ENCODE measurements around the gene MON1A. TPM values are rescaled to one million over a fixed set of nuclear protein-coding genes. Genes with fewer than 3 reads are reported as not detected.

MON1A gene
- total RNA-seq, 2 donors from 2014 or later = 7.8 to 12.0 TPM

GRCh38 chr3:49864505-49864904 lies 65.1 kb downstream of the MON1A start:
- H3K4me1 ChIP-seq (replicated peaks) = no peaks in the 10 kb centered on the region
- H3K36me3 ChIP-seq = no peaks in the 10 kb centered on the region
- H3K9me3 ChIP-seq = no peaks in the 10 kb centered on the region
- intact Hi-C loops (cut with DNase I) = no loop called here
- no peak overlapping the region for H3K27ac ChIP-seq
- 37% methylated on average over 2 of the region's 5 CpGs for WGBS
- H3K4me3 ChIP-seq = no peak overlapping the region
- no peak for DNase-seq (ENCODE audit: low spot score)
- no peak for TF ChIP-seq POLR2AphosphoS5 (IDR thresholded peaks at IDR 0.05)
- peaks cover 4% of the 10 kb centered on the region for H3K27me3 ChIP-seq (replicated peaks; ENCODE audit: insufficient read depth)

GRCh38 chr3:49859576-49860305 lies 69.9 kb downstream of the MON1A start:
- Histone ChIP-seq H3K9me3 (no peaks in the 10 kb centered on the region), H3K27ac (no peak overlapping the region), H3K4me3 (no peak overlapping the region), H3K36me3 (no peaks in the 10 kb centered on the region), H3K27me3 (replicated peaks; ENCODE audit: insufficient read depth) (no peaks in the 10 kb centered on the region), H3K4me1 (replicated peaks) (no peaks in the 10 kb centered on the region)
- intact Hi-C loops (cut with DNase I) = loop anchor here (5.0 kb wide), 1 partner anchor 48 kb away; no protein-coding TSS in a partner anchor
- no peak for TF ChIP-seq POLR2A (IDR thresholded peaks at IDR 0.05)
- no peak for TF ChIP-seq POLR2AphosphoS5 (IDR thresholded peaks at IDR 0.05)
- no peak for TF ChIP-seq CTCF (IDR thresholded peaks at IDR 0.05)
- DNase-seq (ENCODE audit: low spot score) = no peak
- WGBS = 87% methylated on average over 8 of the region's 12 CpGs

Small RNAs within 50 kb of the gene (small RNA-seq; reads per million reads assigned to genes)
- gene RN7SL217P = 0 reads per million in 2 donors

Other genes with a start within 250 kb of the MON1A start
- gene MST1, start 240.3 kb downstream of the MON1A start, total RNA-seq = 10 to 100 TPM; 10.2 to 32.2 TPM
- gene RNF123, start 240.3 kb downstream of the MON1A start, total RNA-seq = 10 to 100 TPM; 24.9 to 58.3 TPM
- 10 to 100 TPM in 1 of 2 donors, 1 to 10 TPM in 1; 1.4 to 12.4 TPM for gene AMIGO3, start 210.1 kb downstream of the MON1A start, total RNA-seq
- gene GMPPB, start 205.9 kb downstream of the MON1A start, total RNA-seq = 10 to 100 TPM; 28.8 to 60.1 TPM
- gene IP6K1, start 143.3 kb downstream of the MON1A start, total RNA-seq = 100 to 1,000 TPM in 1 of 2 donors, 10 to 100 TPM in 1; 46.5 to 119 TPM
- gene CDHR4, start 129.9 kb downstream of the MON1A start, total RNA-seq = not detected
- 1 to 10 TPM; 4.0 to 8.1 TPM for gene INKA1, start 126.5 kb downstream of the MON1A start, total RNA-seq
- gene UBA7, start 115.9 kb downstream of the MON1A start, total RNA-seq = 10 to 100 TPM; 50.5 to 96.9 TPM
- gene TRAIP, start 73.2 kb downstream of the MON1A start, total RNA-seq = 1 to 10 TPM; 2.8 to 7.7 TPM
- under 1 TPM in 1 of 2 donors, not detected in 1; 0.97 TPM for gene CAMKV, start 59.9 kb downstream of the MON1A start, total RNA-seq
- 1 to 10 TPM; 1.5 to 5.5 TPM for gene MST1R, start 25.9 kb downstream of the MON1A start, total RNA-seq
- gene RBM6, start 10.3 kb upstream of the MON1A start, total RNA-seq = 100 to 1,000 TPM in 1 of 2 donors, 10 to 100 TPM in 1; 53.1 to 176 TPM
- 100 to 1,000 TPM; 135 to 260 TPM for gene RBM5, start 159.1 kb upstream of the MON1A start, total RNA-seq
- 10 to 100 TPM; 43.3 to 71.8 TPM for gene SEMA3F, start 225.5 kb upstream of the MON1A start, total RNA-seq